H9 (cell line): Measurements from ENCODE around the gene TSPEAR. TPM values are rescaled to one million over a fixed set of nuclear protein-coding genes. Genes with fewer than 3 reads are reported as not detected.

Source experiments
- DNase-seq: peaks from one replicate; pipeline ENCODE4 v3.0.0-alpha.2; 2017
- H2AFZ ChIP-seq: one replicate; pipeline ENCODE4 v1.6.1; 2013; ENCODE audit warnings: mild to moderate bottlenecking, low read length, control low read depth, moderate library complexity
- H2AK5ac ChIP-seq: 2 replicates; pipeline ENCODE4 v1.6.1; 2013; ENCODE audit warnings: low read length, control low read depth, mixed read lengths; ENCODE audit not compliant: insufficient read length
- H2BK120ac ChIP-seq: one replicate; pipeline ENCODE4 v1.6.1; 2013; ENCODE audit warnings: low read depth, mild to moderate bottlenecking, low read length, control low read depth, inconsistent platforms; ENCODE audit not compliant: poor library complexity, severe bottlenecking
- H2BK12ac ChIP-seq: 2 replicates; pipeline ENCODE4 v1.6.1; 2013; ENCODE audit warnings: low read length, control low read depth, mixed read lengths, low read depth; ENCODE audit not compliant: insufficient read length
- H2BK15ac ChIP-seq: 2 replicates; pipeline ENCODE4 v1.6.1; 2013; ENCODE audit warnings: low read depth, low read length, control low read depth
- H2BK20ac ChIP-seq: one replicate; pipeline ENCODE4 v1.6.1; 2013; ENCODE audit warnings: low read depth, mild to moderate bottlenecking, low read length, control low read depth, inconsistent platforms; ENCODE audit not compliant: poor library complexity, severe bottlenecking
- H2BK5ac ChIP-seq: 2 replicates; pipeline ENCODE4 v1.6.1; 2013; ENCODE audit warnings: low read length, control low read depth, mixed read lengths; ENCODE audit not compliant: insufficient read length
- H3K14ac ChIP-seq: 2 replicates; pipeline ENCODE4 v1.6.1; 2013; ENCODE audit warnings: low read length, control low read depth; ENCODE audit not compliant: insufficient read depth
- H3K18ac ChIP-seq: 2 replicates; pipeline ENCODE4 v1.6.1; 2013; ENCODE audit warnings: low read depth, mild to moderate bottlenecking, mixed read lengths, low read length, control low read depth; ENCODE audit not compliant: insufficient read length
- H3K23ac ChIP-seq: 2 replicates; pipeline ENCODE4 v1.6.1; 2013; ENCODE audit warnings: low read length, control low read depth, mixed read lengths, low read depth; ENCODE audit not compliant: insufficient read length
- H3K23me2 ChIP-seq: 2 replicates; pipeline ENCODE4 v1.6.1; 2013; ENCODE audit warnings: low read depth, mild to moderate bottlenecking, mixed read lengths, low read length, control low read depth; ENCODE audit not compliant: insufficient read length, poor library complexity, severe bottlenecking
- H3K27ac ChIP-seq: 2 replicates; pipeline ENCODE4 v1.5.1; 2013; ENCODE audit warnings: low read length, control low read depth, mixed read lengths, low read depth; ENCODE audit not compliant: insufficient read length
- H3K27me3 ChIP-seq: 2 replicates; pipeline ENCODE4 v1.6.1; 2013; ENCODE audit warnings: low read length, control low read depth, inconsistent platforms; ENCODE audit not compliant: insufficient read depth
- H3K4ac ChIP-seq: 2 replicates; pipeline ENCODE4 v1.6.1; 2013; ENCODE audit warnings: low read depth, mild to moderate bottlenecking, control low read depth, inconsistent platforms, low read length, moderate library complexity
- H3K4me1 ChIP-seq: 2 replicates; pipeline ENCODE4 v1.6.1; 2013; ENCODE audit warnings: low read length, control low read depth, inconsistent platforms; ENCODE audit not compliant: insufficient read depth
- H3K4me2 ChIP-seq: 2 replicates; pipeline ENCODE4 v1.6.1; 2013; ENCODE audit warnings: low read length, control low read depth, mixed read lengths; ENCODE audit not compliant: insufficient read length, insufficient read depth
- H3K56ac ChIP-seq: 2 replicates; pipeline ENCODE4 v1.6.1; 2013; ENCODE audit warnings: low read depth, mild to moderate bottlenecking, mixed read lengths, low read length, control low read depth; ENCODE audit not compliant: insufficient read length
- H3K79me1 ChIP-seq: 2 replicates; pipeline ENCODE4 v1.6.1; 2013; ENCODE audit warnings: low read depth, mild to moderate bottlenecking, moderate library complexity, low read length, control low read depth, inconsistent platforms; ENCODE audit not compliant: insufficient read depth, poor library complexity, severe bottlenecking
- H3K79me2 ChIP-seq: 2 replicates; pipeline ENCODE4 v1.6.1; 2013; ENCODE audit warnings: low read length, control low read depth, inconsistent platforms; ENCODE audit not compliant: insufficient read depth
- H3K9ac ChIP-seq: 2 replicates; pipeline ENCODE4 v1.6.1; 2013; ENCODE audit warnings: low read length, control low read depth, mixed read lengths; ENCODE audit not compliant: insufficient read length; ENCODE audit errors: extremely low read depth
- H3K9me3 ChIP-seq: one replicate; pipeline ENCODE4 v1.6.1; 2013; ENCODE audit warnings: low read depth, low read length, inconsistent platforms; ENCODE audit not compliant: control insufficient read depth
- H3T11ph ChIP-seq: one replicate; pipeline ENCODE4 v1.6.1; 2013; ENCODE audit warnings: mild to moderate bottlenecking, low read length, control low read depth, inconsistent platforms
- H4K20me1 ChIP-seq: one replicate; pipeline ENCODE4 v1.6.1; 2013; ENCODE audit not compliant: control insufficient read depth, insufficient read length, insufficient read depth
- H4K5ac ChIP-seq: 2 replicates; pipeline ENCODE4 v1.6.1; 2013; ENCODE audit warnings: low read depth, mild to moderate bottlenecking, mixed read lengths, low read length, control low read depth; ENCODE audit not compliant: insufficient read length
- H4K8ac ChIP-seq: replicated peaks from 2 replicates; pipeline ENCODE4 v1.6.1; 2013; ENCODE audit warnings: low read length, control low read depth, mixed read lengths, low read depth; ENCODE audit not compliant: insufficient read length
- H4K91ac ChIP-seq: 2 replicates; pipeline ENCODE4 v1.6.1; 2013; ENCODE audit warnings: low read depth, mild to moderate bottlenecking, moderate library complexity, mixed read lengths, low read length, control low read depth; ENCODE audit not compliant: insufficient read length
- H3K27ac Mint-ChIP-seq, 3 experiments: 2 replicates in 2 of 3; 3 replicates in 1 of 3; pipeline ENCODE4 v1.8.0; 2020 to 2021; ENCODE audit warnings: mixed read lengths in 3 of 3, mild to moderate bottlenecking in 1 of 3, moderate library complexity in 1 of 3
- H3K27me3 Mint-ChIP-seq: 2 replicates; pipeline ENCODE4 v1.8.0; 2021; ENCODE audit warnings: low read depth, mild to moderate bottlenecking, moderate library complexity, mixed read lengths
- H3K36me3 Mint-ChIP-seq, 3 experiments: 2 replicates in 2 of 3; 3 replicates in 1 of 3; pipeline ENCODE4 v1.8.0; 2020 to 2021; ENCODE audit warnings: low read depth in 3 of 3, mixed read lengths in 3 of 3; ENCODE audit not compliant: insufficient read depth in 1 of 3
- H3K4me1 Mint-ChIP-seq, 2 experiments: 2 replicates each; pipeline ENCODE4 v1.8.0; 2020; ENCODE audit warnings: mixed read lengths in 2 of 2
- H3K4me3 Mint-ChIP-seq, 2 experiments: 2 replicates in 1 of 2; 3 replicates in 1 of 2; pipeline ENCODE4 v1.8.0; 2020 to 2021; ENCODE audit warnings: mild to moderate bottlenecking in 2 of 2, mixed read lengths in 2 of 2, moderate library complexity in 1 of 2
- H3K9me3 Mint-ChIP-seq, 2 experiments: 2 replicates in 1 of 2; 3 replicates in 1 of 2; pipeline ENCODE4 v1.8.0; 2020; ENCODE audit warnings: mild to moderate bottlenecking in 2 of 2, mixed read lengths in 2 of 2, moderate library complexity in 1 of 2
- CTCF ChIP-seq: fragments of 200-600 bp; sonication (generic); conservative IDR thresholded peaks from 3 replicates; pipeline ENCODE4 v1.8.0; 2021; ENCODE audit warnings: antibody characterized with exemption, mild to moderate bottlenecking
- WGBS: extraction: QIAGEN DNeasy Blood & Tissue Kit; methylation state at CpG from one replicate; pipeline ENCODE4 v1.1.7; 2013; ENCODE audit warnings: missing lambda C conversion rate, low lambda C conversion rate, mixed read lengths; ENCODE audit not compliant: insufficient read length; ENCODE audit errors: extremely low coverage; 5-methylcytosine and 5-hydroxymethylcytosine counted together
- total RNA-seq: library from RNA; stranded (reverse); gene quantifications from 2 replicates; pipeline ENCODE4 v1.2.1, GENCODE V29; 2021

TSPEAR gene
- total RNA-seq, 1 experiment from 2014 or later, result 1.3 TPM

GRCh38 chr21:44564099-44564498, 147.3 kb downstream of the TSPEAR start:
- Histone ChIP-seq H3K23me2 (no peaks in the 10 kb centered on the region), H2BK120ac (no peak overlapping the region), H3K27me3 (no peaks in the 10 kb centered on the region), H3K4me2 (no peak overlapping the region), H2BK12ac (no peak overlapping the region), H4K8ac (no peak overlapping the region), H3K27ac (no peak overlapping the region), H3K23ac (no peak overlapping the region), H2BK20ac (no peak overlapping the region), H2AK5ac (no peak overlapping the region), H3K56ac (no peak overlapping the region), H3K14ac (no peak overlapping the region), H4K5ac (no peak overlapping the region), H2BK5ac (no peak overlapping the region), H3K4ac (no peak overlapping the region), H2AFZ (no peak overlapping the region), H2BK15ac (no peak overlapping the region), H3T11ph (no peak overlapping the region), H3K18ac (no peak overlapping the region), H3K9ac (no peak overlapping the region), H3K79me1 (no peaks in the 10 kb centered on the region), H3K9me3 (no peaks in the 10 kb centered on the region), H4K20me1 (no peaks in the 10 kb centered on the region), H3K4me1 (no peaks in the 10 kb centered on the region), H3K79me2 (no peaks in the 10 kb centered on the region), H4K91ac (no peak overlapping the region)
- Mint-ChIP-seq H3K36me3 (no peaks in the 10 kb centered on the region), H3K27me3 (peaks cover 9% of the 10 kb centered on the region), H3K4me3 (no peak overlapping the region), H3K27ac (no peak overlapping the region), H3K9me3 (no peaks in the 10 kb centered on the region), H3K4me1 (no peaks in the 10 kb centered on the region)
- no peak for TF ChIP-seq CTCF
- no CpG with 5 or more reads among the region's 1 CpG for WGBS
- DNase-seq, result no peak
